UCSD-AML1 (cell line): ENCODE measurements around the gene AAMDC.
"Not testable (repeated sequence)": the region's sequence is repeated elsewhere in the genome, so short reads cannot be mapped to it uniquely, and the experiment has no call there.

Source experiments
- DNase-seq: peaks from one replicate; lab custom pipeline; 2025; ENCODE audit not compliant: unreplicated experiment; lab: John Stamatoyannopoulos, UW

The AAMDC gene

GRCh38 chr11:77819921-77820564 is 901 bp upstream of the AAMDC start:
- peak; percentile 57 for DNase-seq

- DNase-seq = no peak
Observed at GRCh38 chr11:77821349-77821851, 456 bp downstream of the AAMDC start.

GRCh38 chr11:77822126-77822525 is 1.2 kb downstream of the AAMDC start:
- DNase-seq = not testable (repeated sequence)

GRCh38 chr11:77823775-77824174 is 2.8 kb downstream of the AAMDC start:
- DNase-seq = no peak

- no peak for DNase-seq
Observed at GRCh38 chr11:77828926-77829325, 8.0 kb downstream of the AAMDC start.

GRCh38 chr11:77833302-77833701 is 12.4 kb downstream of the AAMDC start:
- no peak for DNase-seq

- no peak for DNase-seq
Observed at GRCh38 chr11:77842441-77843121, 21.6 kb downstream of the AAMDC start.

GRCh38 chr11:77843700-77844099 is 22.8 kb downstream of the AAMDC start:
- not testable (repeated sequence) for DNase-seq

- DNase-seq = no peak
Observed at GRCh38 chr11:77851503-77851902, 30.6 kb downstream of the AAMDC start.

GRCh38 chr11:77854838-77855237 is 33.9 kb downstream of the AAMDC start:
- no peak for DNase-seq

GRCh38 chr11:77857906-77858457 is 37.0 kb downstream of the AAMDC start:
- not testable (repeated sequence) for DNase-seq

- not testable (repeated sequence) for DNase-seq
Observed at GRCh38 chr11:77861444-77861843, 40.5 kb downstream of the AAMDC start.

GRCh38 chr11:77865805-77866204 is 44.9 kb downstream of the AAMDC start:
- DNase-seq = no peak

- no peak for DNase-seq
Observed at GRCh38 chr11:77866336-77866735, 45.4 kb downstream of the AAMDC start.

GRCh38 chr11:77868744-77869143 is 47.8 kb downstream of the AAMDC start:
- DNase-seq = no peak

GRCh38 chr11:77871855-77872254 is 50.9 kb downstream of the AAMDC start:
- no peak for DNase-seq

GRCh38 chr11:77873345-77873744 is 52.4 kb downstream of the AAMDC start:
- DNase-seq = no peak

GRCh38 chr11:77874206-77874605 is 53.3 kb downstream of the AAMDC start:
- DNase-seq = no peak

GRCh38 chr11:77876045-77876444 is 55.1 kb downstream of the AAMDC start:
- DNase-seq = no peak

- not testable (repeated sequence) for DNase-seq
Observed at GRCh38 chr11:77878247-77878646, 57.3 kb downstream of the AAMDC start.

GRCh38 chr11:77879218-77879617 is 58.3 kb downstream of the AAMDC start:
- DNase-seq = peak; percentile 11

GRCh38 chr11:77882396-77882795 is 61.5 kb downstream of the AAMDC start:
- DNase-seq = no peak
